Stimulated activated CD4-positive, alpha-beta T cell treated with anti-CD3 and anti-CD28 coated beads, TNF-alpha, amount 100 ng/mL, for 48 hours (primary cell): ENCODE measurements around the gene MOSPD3.
"Not testable (repeated sequence)": the region's sequence is repeated elsewhere in the genome, so short reads cannot be mapped to it uniquely, and the experiment has no call there.

ENCODE experiments used
- DNase-seq, 3 donors: peaks; one replicate each; pipeline ENCODE4 v3.0.0-alpha.2; 2020; ENCODE audit warnings: low read depth in 3 of 3

MOSPD3 gene

GRCh38 chr7:100626055-100626454, 13.7 kb downstream of the MOSPD3 start:
- no peak for DNase-seq

- peak; percentile 78 to 85 (median 83) for DNase-seq
Observed at GRCh38 chr7:100626530-100627237, 14.3 kb downstream of the MOSPD3 start.

DNA sequence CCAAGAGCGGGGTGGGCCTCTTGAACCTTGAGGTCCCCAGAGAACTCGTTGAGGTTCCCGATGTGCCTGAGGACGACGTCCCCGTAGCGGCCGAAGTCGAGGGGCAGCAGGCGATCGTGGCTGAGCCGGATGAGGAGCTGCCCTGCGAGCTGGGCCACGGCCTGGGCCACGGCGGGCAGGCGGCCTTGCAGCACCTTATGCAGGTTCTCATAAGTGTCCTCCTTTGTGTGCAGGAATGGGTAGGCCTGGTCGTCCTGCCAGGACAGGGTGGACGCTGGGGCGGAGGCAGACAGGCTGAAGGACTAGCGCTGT, 14.9 kb downstream of the MOSPD3 start:
- DNase-seq = no peak

DNA sequence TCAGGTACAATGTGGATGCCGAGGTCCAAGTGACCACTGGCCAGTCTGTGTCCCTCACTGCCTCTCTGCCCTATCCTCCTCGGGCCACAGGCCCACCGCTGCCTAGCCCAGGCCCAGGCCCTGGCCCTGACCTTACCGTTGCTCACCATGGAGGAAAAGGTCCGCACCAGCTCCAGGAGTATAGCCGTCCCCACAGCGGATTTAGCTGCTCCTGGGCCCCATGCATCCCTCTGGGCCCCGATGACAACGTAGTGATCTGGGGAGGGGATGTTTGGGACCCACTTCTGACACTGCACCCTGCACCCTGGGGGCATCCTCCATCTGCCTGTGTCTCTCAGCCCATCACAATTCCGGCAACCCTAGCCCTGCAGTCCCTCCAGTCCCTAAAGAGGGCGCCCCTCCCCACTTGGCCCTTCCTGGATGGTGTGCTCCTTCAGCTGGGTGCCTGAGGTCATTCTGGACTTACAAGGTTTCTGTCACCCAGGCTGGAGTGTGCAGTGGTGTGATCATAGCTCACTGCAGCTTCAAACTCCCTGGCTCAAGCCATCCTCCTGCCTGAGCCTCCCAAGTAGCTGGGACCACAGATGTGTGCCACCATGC, 16.9 kb downstream of the MOSPD3 start:
- DNase-seq = no peak

DNA sequence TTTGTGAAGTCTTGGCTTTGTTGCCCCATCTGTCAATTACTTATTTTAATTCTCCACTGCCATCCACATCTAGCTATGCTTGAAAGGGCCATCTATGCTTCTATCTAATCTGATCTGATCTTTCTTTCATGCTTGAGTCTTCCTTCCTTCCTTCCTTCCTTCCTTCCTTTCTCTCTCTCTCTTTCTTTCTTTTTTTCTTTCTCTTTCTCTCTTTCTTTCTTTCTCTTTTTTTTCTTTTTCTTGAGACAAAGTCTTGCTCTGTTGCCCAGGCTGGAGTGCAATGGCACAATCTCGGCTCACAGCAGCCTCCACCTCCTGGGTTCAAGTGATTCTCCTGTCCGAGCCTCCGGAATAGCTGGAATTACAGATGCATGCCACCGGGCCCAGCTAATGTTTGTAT, 17.7 kb downstream of the MOSPD3 start:
- no peak for DNase-seq

- DNase-seq = peak; percentile 43 to 51 (median 44)
Observed at GRCh38 chr7:100632951-100633717, 20.8 kb downstream of the MOSPD3 start.

GRCh38 chr7:100639995-100640516, 27.7 kb downstream of the MOSPD3 start:
- no peak for DNase-seq

DNA sequence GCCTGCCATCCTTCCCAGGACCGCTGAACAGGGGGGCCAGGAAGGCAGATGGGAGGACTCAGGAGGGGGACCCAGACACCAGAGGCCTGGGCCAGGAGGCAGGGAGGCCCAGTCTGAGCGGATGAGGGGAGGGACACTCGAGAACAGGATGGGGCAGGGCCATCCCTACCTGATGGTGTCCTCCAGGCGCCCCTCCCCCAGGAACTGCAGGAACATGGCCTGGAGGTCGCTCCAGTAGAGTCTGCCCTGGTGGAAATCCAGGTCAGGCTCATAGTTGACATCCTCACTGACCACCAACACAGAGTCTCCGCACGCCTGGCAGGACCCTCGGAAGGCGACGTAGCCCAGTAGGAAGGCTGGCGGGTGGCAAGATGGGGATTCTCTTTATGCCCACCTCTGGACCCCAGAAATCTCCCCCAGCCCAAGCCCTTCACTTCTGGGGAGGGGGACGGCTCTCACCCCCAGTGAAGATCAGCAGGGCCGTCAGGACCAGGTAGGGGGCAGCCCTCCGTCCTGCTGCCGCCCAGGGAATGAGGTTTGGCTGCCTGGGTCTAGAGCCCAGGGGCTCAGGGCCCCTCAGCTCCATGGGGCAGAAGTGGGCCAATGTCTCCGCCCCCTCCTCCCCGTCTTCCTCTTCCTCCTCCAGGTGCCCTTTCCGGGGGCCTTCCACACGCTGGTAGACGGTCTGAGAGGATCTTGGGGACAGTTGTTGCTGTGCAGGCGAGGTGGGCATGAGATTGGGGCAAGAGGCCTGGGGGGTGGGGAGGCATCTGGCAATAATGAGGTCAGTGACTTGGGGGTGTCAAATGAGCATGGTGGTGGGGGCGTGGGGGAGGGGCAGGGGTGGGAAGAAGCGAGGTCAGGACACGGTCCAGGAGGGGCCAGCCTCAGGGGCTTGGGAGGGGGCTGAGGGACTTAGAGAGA, 28.4 kb downstream of the MOSPD3 start:
- no peak for DNase-seq

DNA sequence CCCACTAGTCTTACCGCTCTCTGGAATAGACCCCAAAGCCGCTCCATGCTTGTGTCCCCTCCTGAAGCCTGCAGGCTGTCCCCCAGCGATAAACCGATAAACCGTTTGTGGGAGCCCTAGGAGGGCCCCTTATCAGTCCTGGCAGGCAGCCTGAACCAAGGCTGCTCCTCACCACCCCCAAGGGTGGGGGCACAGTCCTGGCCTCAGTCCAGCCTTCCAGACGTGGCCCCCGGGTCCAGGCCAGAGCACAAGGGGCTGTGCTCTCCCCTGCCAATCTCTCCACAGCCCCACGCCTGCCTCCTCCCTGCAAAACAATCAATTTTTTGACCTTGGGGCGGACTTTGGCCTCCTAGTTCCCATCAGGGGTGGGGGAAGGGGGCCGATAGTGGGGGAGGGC, 29.1 kb downstream of the MOSPD3 start, which contains the start of gene TFR2:
Gene TFR2, minus strand, starts transcription at position 90 of the 397 bp plus-strand sequence. Its CDS starts 43 bp downstream, at position 47.
- DNase-seq = no peak

DNA sequence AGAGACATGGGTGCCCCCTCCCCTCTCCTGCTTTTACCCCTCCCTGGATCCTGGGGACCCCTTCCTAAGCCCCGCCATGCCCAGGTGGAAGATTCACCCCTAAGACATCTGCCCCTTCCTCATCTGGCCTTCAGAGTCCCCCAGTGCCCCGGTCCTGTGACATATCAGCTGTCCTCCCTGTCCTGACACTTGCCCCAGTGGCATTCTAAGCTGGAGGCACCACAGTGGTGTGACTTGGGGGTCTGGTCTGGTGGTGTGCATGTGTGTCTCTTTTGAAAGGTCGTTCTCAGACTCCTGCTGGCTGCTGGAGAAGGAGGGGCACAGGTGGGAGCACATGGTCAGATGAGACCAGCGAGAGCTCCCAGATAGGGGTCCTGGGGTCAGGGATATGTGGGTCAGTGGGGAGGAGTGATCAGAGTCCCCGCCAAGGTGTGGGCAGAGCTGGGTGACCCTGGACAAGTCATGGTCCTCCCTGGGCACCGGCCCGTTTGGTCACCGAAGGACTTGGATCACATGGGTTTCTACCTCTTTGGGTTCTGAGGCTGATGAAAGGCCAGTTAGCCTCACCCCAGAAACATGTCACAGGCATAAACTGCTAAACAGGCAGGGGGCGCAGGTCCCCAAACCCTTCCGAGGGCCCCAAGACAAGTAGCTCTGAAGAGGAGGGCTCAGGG, 29.7 kb downstream of the MOSPD3 start:
- DNase-seq = no peak

- DNase-seq = no peak
Observed at GRCh38 chr7:100642534-100642907, 30.2 kb downstream of the MOSPD3 start.

DNA sequence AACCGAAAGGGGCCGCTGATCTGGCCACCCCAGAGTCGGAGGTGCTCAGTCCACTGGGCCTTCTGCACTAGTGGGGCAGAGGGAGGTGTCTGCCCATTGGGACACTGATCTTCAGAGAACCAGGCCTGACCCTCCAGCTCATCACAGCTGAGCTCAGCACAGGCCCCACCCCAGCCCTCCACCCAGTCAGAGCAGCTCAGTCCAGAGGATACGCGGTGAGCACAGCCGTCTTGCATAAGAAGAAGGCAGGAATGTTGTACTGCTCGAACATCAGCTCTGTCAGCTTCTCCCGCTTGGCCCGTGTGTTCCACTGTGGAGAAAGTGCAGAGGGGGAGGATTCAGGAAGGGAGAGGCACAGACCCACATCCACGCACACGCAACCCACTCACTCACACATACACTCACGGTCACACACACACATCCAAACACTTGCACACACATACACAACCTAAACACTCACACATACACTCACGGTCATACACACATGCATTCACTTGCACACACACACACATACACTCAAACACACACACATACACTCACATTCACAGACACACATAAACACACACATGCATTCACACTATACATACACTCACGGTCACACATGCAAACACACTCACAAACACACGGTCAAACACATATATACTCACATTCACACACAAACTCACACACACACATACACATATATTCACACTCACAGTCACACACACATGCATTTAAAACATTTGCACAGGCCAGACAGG, 37.7 kb downstream of the MOSPD3 start:
- no peak for DNase-seq

DNA sequence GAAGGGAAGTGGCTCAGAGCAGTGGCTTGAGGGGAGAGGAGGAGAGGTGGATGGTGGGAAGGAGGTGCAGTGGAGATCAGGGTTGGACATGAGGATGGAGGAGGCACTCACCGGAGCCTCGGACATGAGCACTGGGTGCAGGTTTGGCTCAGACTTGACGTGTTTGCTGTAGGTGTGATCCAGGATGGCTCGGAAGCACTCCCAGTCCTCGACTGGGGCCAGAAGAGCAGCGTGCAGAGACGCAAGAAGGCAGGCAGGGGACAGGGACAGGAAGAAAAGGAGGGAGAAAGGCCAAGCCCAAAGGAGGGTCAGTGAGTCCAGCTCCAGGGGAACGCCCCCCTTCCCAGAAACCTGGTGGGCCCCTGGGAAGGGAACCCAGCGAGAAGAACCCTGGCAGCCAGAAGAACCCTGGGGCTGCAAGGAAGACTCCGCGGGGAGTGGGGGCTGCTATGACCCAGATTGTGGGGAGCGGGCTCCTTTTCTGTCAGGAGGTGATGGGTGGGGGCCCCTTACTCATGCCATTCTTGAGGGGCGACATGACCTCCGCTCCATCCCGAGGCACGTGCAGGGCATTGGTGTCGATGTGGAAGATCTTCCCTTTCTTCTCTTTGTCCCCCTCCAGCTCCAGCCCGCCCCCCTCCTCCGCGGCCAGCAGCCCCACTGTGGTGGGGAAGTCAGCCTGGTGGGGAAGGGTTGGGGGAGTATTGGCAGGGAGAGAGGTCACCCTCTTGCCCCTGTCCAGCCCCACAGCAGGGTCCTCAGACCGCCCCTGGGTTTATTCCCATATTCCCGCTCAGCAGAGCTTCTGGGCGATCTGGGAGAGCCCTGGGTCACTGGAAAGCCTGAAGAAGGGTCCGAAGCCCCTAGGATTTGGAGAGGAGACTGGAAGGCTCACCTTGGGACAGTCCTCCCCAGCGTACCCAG, 42.8 kb downstream of the MOSPD3 start:
- no peak for DNase-seq

DNA sequence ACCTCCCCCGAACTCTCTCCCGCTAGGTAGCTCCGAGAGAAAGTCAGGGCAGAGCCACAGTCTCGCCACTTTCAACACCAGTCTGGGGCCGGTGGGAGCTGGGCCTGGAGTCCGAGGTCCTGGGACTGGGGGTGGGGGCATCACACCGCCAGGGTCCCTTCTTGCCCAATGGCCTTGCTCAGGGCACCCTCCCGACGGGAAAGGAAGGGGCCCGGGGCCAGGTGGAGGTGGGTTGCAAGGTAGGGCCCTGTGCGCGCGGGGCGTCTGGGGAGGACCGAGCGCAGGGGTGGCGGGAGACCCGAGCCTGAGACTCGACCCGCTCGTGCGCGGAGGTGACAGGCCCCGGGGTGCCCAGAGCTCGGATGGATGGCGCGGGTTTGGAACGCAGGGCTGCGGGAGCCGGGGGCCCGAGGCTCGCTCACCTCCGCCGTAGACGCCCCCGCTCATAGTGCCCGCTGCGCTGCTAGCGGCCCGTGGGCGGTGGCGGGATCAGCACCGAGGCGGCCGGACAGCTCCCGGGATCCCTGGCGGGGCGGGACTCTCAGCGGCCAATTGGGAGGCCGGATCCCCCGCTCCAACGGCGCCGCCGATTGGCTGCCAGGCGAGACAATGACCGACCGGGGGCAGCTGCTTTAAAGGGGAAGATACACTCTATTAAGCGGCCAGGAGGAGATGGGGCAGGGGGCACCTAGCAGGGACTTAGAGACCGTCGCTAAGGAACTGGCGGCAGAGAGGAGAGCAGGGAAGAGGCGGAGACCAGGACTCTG, 43.8 kb downstream of the MOSPD3 start, which contains the start of gene ACTL6B:
Gene ACTL6B, minus strand, starts transcription at position 541 of the 767 bp plus-strand sequence. Its CDS starts 94 bp downstream, at position 447.
- peak in 2 of 3 donors; percentile 49 to 54 for DNase-seq

GRCh38 chr7:100662194-100662776, 49.9 kb downstream of the MOSPD3 start:
- DNase-seq = not testable (repeated sequence)
